IMR-90 (cell line): Measurements from ENCODE around the gene MTX2. TPM values are rescaled to one million over a fixed set of nuclear protein-coding genes. Genes with fewer than 3 reads are reported as not detected.

ENCODE experiments used
- ATAC-seq: fragments of 200-7000 bp; cut with Tn5 transposase; 2 replicates; pipeline ENCODE4 v1.9.1; 2020; ENCODE audit warnings: low read depth, mild to moderate bottlenecking, moderate library complexity
- BruUV-seq: library from RNA; stranded (reverse); fragments of 400-500 nt; replicated peaks from 2 replicates; lab custom pipeline; 2021; lab: Mats Ljungman, UMichigan
- CTCF ChIA-PET: fragments of 300-600 bp; formaldehyde crosslinking; extraction: SDS; loops from one replicate; lab custom pipeline; 2021; ENCODE audit warnings: antibody characterized with exemption; lab: Yijun Ruan, JAX
- POLR2A ChIA-PET: fragments of 300-600 bp; sonication (Branson Sonifier 250); formaldehyde crosslinking; loops from one replicate; lab custom pipeline; 2022; ENCODE audit warnings: antibody characterized with exemption; ENCODE audit not compliant: unreplicated experiment; lab: Charles Lee
- DNase-seq: peaks from one replicate; pipeline ENCODE4 v3.0.0; 2013
- H2AFZ ChIP-seq: replicated peaks from 2 replicates; pipeline ENCODE3; 2013; ENCODE audit warnings: low read length, mild to moderate bottlenecking; ENCODE audit not compliant: poor library complexity
- H2AK5ac ChIP-seq: 2 replicates; pipeline ENCODE4 v1.6.1; 2013; ENCODE audit warnings: low read depth, low read length, inconsistent platforms
- H2AK9ac ChIP-seq: replicated peaks from 2 replicates; pipeline ENCODE3; 2013; ENCODE audit warnings: mild to moderate bottlenecking, low read depth, low read length, moderate library complexity; ENCODE audit not compliant: poor library complexity
- H2BK120ac ChIP-seq: 2 replicates; pipeline ENCODE4 v1.6.1; 2013; ENCODE audit warnings: low read depth, low read length, inconsistent platforms
- H2BK15ac ChIP-seq: 3 replicates; pipeline ENCODE4 v1.6.1; 2013; ENCODE audit warnings: low read depth, low read length, inconsistent platforms
- H2BK20ac ChIP-seq: 2 replicates; pipeline ENCODE4 v1.6.1; 2013; ENCODE audit warnings: low read depth, mild to moderate bottlenecking, inconsistent platforms, low read length, moderate library complexity
- H2BK5ac ChIP-seq: 2 replicates; pipeline ENCODE4 v1.6.1; 2013; ENCODE audit warnings: mild to moderate bottlenecking, low read depth, low read length, inconsistent platforms; ENCODE audit not compliant: poor library complexity, severe bottlenecking
- H3K14ac ChIP-seq: replicated peaks from 2 replicates; pipeline ENCODE4 v1.6.1; 2013; ENCODE audit warnings: low read depth, low read length, inconsistent platforms
- H3K18ac ChIP-seq: 2 replicates; pipeline ENCODE4 v1.6.1; 2013; ENCODE audit warnings: low read depth, low read length, control low read depth
- H3K23ac ChIP-seq: 2 replicates; pipeline ENCODE4 v1.6.1; 2013; ENCODE audit warnings: low read depth, low read length, inconsistent platforms
- H3K27ac ChIP-seq: 2 replicates; pipeline ENCODE4 v1.5.1; 2013; ENCODE audit warnings: mild to moderate bottlenecking, control low read depth, low read length; ENCODE audit not compliant: insufficient read depth
- H3K27me3 ChIP-seq: 2 replicates; pipeline ENCODE4 v1.6.1; 2013; ENCODE audit warnings: low read length; ENCODE audit not compliant: control insufficient read depth, insufficient read depth
- H3K36me3 ChIP-seq: 2 replicates; pipeline ENCODE4 v1.6.1; 2013; ENCODE audit warnings: low read length, mixed read lengths; ENCODE audit not compliant: control insufficient read depth, insufficient read depth
- H3K4ac ChIP-seq: 2 replicates; pipeline ENCODE4 v1.6.1; 2013; ENCODE audit warnings: low read depth, low read length, inconsistent platforms
- H3K4me1 ChIP-seq: 2 replicates; pipeline ENCODE4 v1.6.1; 2013; ENCODE audit warnings: low read length, mixed read lengths; ENCODE audit not compliant: control insufficient read depth, insufficient read depth
- H3K4me2 ChIP-seq: 2 replicates; pipeline ENCODE4 v1.6.1; 2013; ENCODE audit warnings: low read depth, mild to moderate bottlenecking, control low read depth, low read length, moderate library complexity
- H3K4me3 ChIP-seq: 2 replicates; pipeline ENCODE4 v1.5.1; 2013; ENCODE audit warnings: low read depth, mild to moderate bottlenecking, control low read depth, low read length, moderate library complexity; ENCODE audit not compliant: insufficient read depth
- H3K56ac ChIP-seq: 2 replicates; pipeline ENCODE4 v1.6.1; 2013; ENCODE audit warnings: low read length, inconsistent platforms; ENCODE audit not compliant: insufficient read depth; ENCODE audit errors: extremely low read depth
- H3K79me1 ChIP-seq, 2 experiments: 2 replicates each; pipeline ENCODE4 v1.6.1; 2013; ENCODE audit warnings: low read length in 2 of 2, inconsistent platforms in 1 of 2, low read depth in 1 of 2
- H3K9ac ChIP-seq: 2 replicates; pipeline ENCODE4 v1.6.1; 2013; ENCODE audit warnings: low read depth, low read length, control low read depth
- H3K9me1 ChIP-seq: 2 replicates; pipeline ENCODE4 v1.6.1; 2013; ENCODE audit warnings: low read length, inconsistent platforms; ENCODE audit not compliant: insufficient read depth
- H3K9me3 ChIP-seq: 2 replicates; pipeline ENCODE4 v1.6.1; 2013; ENCODE audit warnings: low read length; ENCODE audit not compliant: control insufficient read depth, insufficient read depth
- H4K20me1 ChIP-seq: 2 replicates; pipeline ENCODE4 v1.6.1; 2013; ENCODE audit warnings: low read length, inconsistent platforms; ENCODE audit not compliant: insufficient read depth
- H4K5ac ChIP-seq: 2 replicates; pipeline ENCODE4 v1.6.1; 2013; ENCODE audit warnings: mild to moderate bottlenecking, low read depth, low read length, control low read depth
- H4K8ac ChIP-seq, 2 experiments: 2 replicates each; pipeline ENCODE4 v1.6.1; 2013; ENCODE audit warnings: low read depth in 2 of 2, low read length in 2 of 2, control low read depth in 1 of 2, inconsistent platforms in 1 of 2
- H4K91ac ChIP-seq: 2 replicates; pipeline ENCODE4 v1.6.1; 2013; ENCODE audit warnings: low read depth, low read length, inconsistent platforms; ENCODE audit not compliant: insufficient read depth
- CHD1 ChIP-seq: IDR thresholded peaks from 2 replicates; pipeline ENCODE4 v1.6.1; 2012; ENCODE audit warnings: low read depth, low read length, improper control_type of control experiment
- MAFK ChIP-seq: IDR thresholded peaks from 2 replicates; pipeline ENCODE4 v1.6.1; 2012; ENCODE audit warnings: low read depth, low read length, improper control_type of control experiment
- RAD21 ChIP-seq: IDR thresholded peaks from 2 replicates; pipeline ENCODE4 v1.6.1; 2012; ENCODE audit warnings: low read length, improper control_type of control experiment
- RCOR1 ChIP-seq: IDR thresholded peaks from 2 replicates; pipeline ENCODE4 v1.6.1; 2012; ENCODE audit warnings: mild to moderate bottlenecking, low read length, improper control_type of control experiment; ENCODE audit not compliant: insufficient replicate concordance
- WGBS, 2 experiments: methylation state at CpG; one replicate each; pipeline versions ENCODE4 v1.1.5 to v1.1.7; 2013; ENCODE audit warnings: missing lambda C conversion rate in 2 of 2; ENCODE audit not compliant: insufficient read length in 1 of 2; ENCODE audit errors: extremely low coverage in 2 of 2; 5-methylcytosine and 5-hydroxymethylcytosine counted together
- dilution Hi-C: fragments of 300-500 bp; cut with HindIII; formaldehyde crosslinking; loops from one replicate; pipeline ENCODE4 v1.14.3; 2018; ENCODE audit warnings: low sequenced_read_pairs; ENCODE audit not compliant: unreplicated experiment
- in situ Hi-C: fragments of 300-500 bp; cut with MboI; formaldehyde crosslinking; loops from 3 replicates; pipeline ENCODE4 v1.14.3; 2019; ENCODE audit warnings: low sequenced_read_pairs, inconsistent platforms, mixed read lengths
- intact Hi-C: fragments of 100-400 bp; cut with micrococcal nuclease; formaldehyde crosslinking; loops from 2 replicates; pipeline ENCODE4 v1.10.0; 2022
- polyA plus RNA-seq, 3 experiments: library from polyadenylated mRNA; depleted of rRNA; stranded (reverse); fragments of >200 nt; gene quantifications; 2 replicates each; pipeline ENCODE4 v1.2.3, GENCODE V29; 2012; ENCODE audit warnings: low replicate concordance in 1 of 3
- total RNA-seq: library from RNA; depleted of rRNA; stranded (reverse); fragments of >200 nt; gene quantifications from 2 replicates; pipeline ENCODE4 v1.2.3, GENCODE V29; 2012
- TF ChIP-seq, protein P1 (sequence below): fragments of 150-350 bp; IDR thresholded peaks from 2 replicates; pipeline ENCODE4 v1.6.1; 2017; ENCODE audit warnings: mild to moderate bottlenecking, antibody characterized with exemption, low read length, low read depth
- TF ChIP-seq, protein P2 (sequence below): conservative IDR thresholded peaks from 2 replicates; pipeline ENCODE4 v1.5.1; 2012; ENCODE audit warnings: mild to moderate bottlenecking, low read depth, low read length, improper control_type of control experiment

The MTX2 gene
- total and polyA plus RNA-seq, 2 of the 4 experiments (the other 2 are of a cell fraction) = 24.9 to 37.8 TPM

DNA sequence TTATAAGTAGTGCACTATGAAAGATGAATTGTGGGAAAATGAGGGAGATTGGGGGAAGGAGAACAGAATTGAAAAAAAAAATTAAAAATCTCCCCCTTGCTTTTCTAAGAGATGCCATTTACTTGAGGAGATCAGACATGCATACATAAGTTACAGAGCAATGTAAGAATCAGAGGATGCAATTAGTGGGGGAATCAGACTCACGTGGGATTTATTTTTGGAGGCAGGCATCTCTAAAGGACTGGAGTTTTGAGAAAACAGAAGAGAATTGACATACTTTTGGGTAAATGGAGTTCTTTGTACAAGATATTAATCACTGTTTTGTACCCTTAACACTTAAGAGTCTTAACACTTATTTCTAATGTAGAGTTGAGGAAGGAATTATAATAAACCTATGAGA is 52.7 kb downstream of the MTX2 start:
- Histone ChIP-seq H2AFZ (no peak overlapping the region), H2BK15ac (no peak overlapping the region), H3K4ac (no peak overlapping the region), H4K91ac (no peak overlapping the region), H3K4me3 (no peak overlapping the region), H2AK9ac (no peak overlapping the region), H3K79me1 (no peaks in the 10 kb centered on the region; a peak in 1 of 4 replicates), H3K23ac (no peak overlapping the region), H3K27ac (no peak overlapping the region), H3K9ac (no peak overlapping the region), H3K36me3 (no peaks in the 10 kb centered on the region), H4K20me1 (no peaks in the 10 kb centered on the region), H3K4me1 (no peaks in the 10 kb centered on the region), H3K18ac (no peak overlapping the region), H3K27me3 (no peaks in the 10 kb centered on the region), H3K9me3 (no peaks in the 10 kb centered on the region), H3K9me1 (no peaks in the 10 kb centered on the region), H2AK5ac (no peak overlapping the region), H4K8ac (no peak overlapping the region), H2BK20ac (no peak overlapping the region), H3K4me2 (no peak overlapping the region), H3K14ac (no peak overlapping the region), H3K56ac (no peak overlapping the region), H2BK120ac (no peak overlapping the region), H2BK5ac (no peak overlapping the region), H4K5ac (no peak overlapping the region)
- no CpG with 5 or more reads among the region's 1 CpG for WGBS, 2 experiments
- BruUV-seq = no TSS peak
- POLR2A ChIA-PET = no interaction called here
- CTCF ChIA-PET = no interaction called here
- TF ChIP-seq CHD1 (no peak), RAD21 (no peak), RCOR1 (no peak), MAFK (no peak)
- TF ChIP-seq, protein P1, sequence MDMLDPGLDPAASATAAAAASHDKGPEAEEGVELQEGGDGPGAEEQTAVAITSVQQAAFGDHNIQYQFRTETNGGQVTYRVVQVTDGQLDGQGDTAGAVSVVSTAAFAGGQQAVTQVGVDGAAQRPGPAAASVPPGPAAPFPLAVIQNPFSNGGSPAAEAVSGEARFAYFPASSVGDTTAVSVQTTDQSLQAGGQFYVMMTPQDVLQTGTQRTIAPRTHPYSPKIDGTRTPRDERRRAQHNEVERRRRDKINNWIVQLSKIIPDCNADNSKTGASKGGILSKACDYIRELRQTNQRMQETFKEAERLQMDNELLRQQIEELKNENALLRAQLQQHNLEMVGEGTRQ = no peak
- TF ChIP-seq, protein P2, sequence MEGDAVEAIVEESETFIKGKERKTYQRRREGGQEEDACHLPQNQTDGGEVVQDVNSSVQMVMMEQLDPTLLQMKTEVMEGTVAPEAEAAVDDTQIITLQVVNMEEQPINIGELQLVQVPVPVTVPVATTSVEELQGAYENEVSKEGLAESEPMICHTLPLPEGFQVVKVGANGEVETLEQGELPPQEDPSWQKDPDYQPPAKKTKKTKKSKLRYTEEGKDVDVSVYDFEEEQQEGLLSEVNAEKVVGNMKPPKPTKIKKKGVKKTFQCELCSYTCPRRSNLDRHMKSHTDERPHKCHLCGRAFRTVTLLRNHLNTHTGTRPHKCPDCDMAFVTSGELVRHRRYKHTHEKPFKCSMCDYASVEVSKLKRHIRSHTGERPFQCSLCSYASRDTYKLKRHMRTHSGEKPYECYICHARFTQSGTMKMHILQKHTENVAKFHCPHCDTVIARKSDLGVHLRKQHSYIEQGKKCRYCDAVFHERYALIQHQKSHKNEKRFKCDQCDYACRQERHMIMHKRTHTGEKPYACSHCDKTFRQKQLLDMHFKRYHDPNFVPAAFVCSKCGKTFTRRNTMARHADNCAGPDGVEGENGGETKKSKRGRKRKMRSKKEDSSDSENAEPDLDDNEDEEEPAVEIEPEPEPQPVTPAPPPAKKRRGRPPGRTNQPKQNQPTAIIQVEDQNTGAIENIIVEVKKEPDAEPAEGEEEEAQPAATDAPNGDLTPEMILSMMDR = no peak
- dilution Hi-C loops (no loop called here), in situ Hi-C loops (no loop called here), intact Hi-C loops (no loop called here)
- ATAC-seq (no peak), DNase-seq (no peak)
